Measurements from ENCODE around the gene ZNF132. TPM values are rescaled to one million over a fixed set of nuclear protein-coding genes. Genes with fewer than 3 reads are reported as not detected.
A peak's percentile ranks its signal among the peaks of the same experiment; 100 is the strongest.
"Not testable (repeated sequence)": the region's sequence is repeated elsewhere in the genome, so short reads cannot be mapped to it uniquely, and the experiment has no call there.

ZNF132 gene
- 4.0 TPM for total RNA-seq
- long read RNA-seq, partial matches to known transcripts, result 0 of 3 reads
- long read RNA-seq, other reads (novel, unspliced or antisense), result 0 of 3 reads

DNA sequence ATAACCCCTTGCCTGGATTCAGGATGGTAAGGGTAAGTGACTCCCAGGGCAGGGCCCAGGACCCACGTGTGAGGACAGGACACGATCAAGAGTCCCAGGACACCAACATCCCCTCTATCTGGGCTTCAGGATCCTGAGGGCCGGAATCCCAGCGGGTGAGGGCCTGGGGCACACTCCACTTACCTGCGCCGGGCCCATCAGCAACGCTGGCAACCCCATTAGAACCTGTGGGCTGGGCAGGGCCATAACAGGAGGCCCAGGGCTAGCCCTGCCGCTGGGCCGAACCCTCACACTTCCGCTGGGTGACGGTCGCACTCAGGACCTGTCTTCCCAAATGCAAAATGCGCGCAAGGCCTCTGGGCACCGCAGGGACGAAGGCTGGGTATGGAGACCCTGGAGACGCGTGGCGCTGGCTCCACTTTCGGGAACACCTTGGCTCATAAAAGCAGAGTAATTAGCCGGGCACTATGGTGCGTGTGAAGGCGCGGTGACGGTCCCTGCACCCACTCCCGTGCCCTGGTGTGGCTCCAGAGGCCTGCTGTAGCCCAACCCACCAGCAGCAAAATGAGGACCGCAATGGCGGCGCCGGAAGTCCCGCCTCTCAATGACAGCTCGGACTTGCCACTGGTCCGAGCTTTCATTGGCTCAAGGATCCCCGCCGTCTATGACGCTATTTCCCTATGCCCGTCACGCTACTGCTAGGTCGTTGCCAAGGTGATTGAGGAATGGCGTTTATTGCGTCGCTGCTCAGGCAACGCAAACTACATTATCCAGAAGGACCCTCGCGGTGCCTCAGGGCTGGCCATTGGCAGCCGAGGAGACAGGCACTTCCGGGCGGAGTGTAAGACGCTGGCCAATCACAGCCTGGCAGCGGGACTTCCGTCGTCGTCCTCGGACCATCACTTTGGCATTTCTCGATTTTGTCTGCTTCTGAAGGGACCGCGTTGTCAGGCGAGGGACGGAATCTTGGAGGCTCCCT, at the start of gene ZNF132:
TSS of gene ZNF132 (minus strand) at position 578 of the 979 bp plus-strand sequence. CDS start at position 246, 332 bp downstream.
- peak; percentile 96 for DNase-seq (ENCODE audit: low spot score)

DNA sequence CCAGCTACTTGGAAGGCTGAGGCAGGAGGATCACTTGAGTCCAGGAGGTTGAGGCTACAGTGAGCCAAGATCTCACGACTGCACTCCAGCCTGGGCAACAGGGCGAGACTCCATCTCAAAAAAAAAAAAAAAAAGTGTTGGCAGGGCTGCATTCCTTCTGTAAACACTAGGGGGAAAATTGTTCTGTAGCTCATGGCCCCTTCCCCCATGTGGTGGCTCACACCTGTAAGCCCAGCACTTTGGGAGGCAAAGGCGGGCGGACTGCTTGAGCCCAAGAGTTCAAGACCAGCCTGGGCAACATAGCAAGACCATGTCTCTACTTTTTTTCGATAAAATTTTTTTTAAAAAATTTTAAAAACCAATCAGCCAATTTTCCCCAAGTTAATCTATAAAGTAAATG, 44.4 kb upstream of the ZNF132 start:
- DNase-seq (ENCODE audit: low spot score), result not testable (repeated sequence)

DNA sequence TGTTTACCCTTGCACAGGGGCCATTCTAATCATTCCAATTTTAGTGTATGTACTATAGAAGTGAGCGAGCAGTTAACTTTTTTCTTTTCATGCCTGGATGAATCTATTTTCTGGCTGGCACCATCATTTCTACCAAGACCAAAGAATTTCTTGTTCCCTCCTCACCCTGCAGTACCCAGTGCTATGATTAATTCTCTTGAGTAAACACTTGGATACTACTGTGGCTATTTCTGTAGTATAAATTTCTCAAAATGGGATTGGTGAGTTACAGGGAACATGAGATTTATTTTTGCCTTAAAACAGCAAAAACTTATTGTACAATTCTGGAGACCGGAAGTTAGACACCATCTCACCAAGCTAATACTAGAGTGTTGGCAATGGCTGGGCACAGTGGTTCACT, 43.8 kb upstream of the ZNF132 start:
- DNase-seq (ENCODE audit: low spot score), result no peak

DNA sequence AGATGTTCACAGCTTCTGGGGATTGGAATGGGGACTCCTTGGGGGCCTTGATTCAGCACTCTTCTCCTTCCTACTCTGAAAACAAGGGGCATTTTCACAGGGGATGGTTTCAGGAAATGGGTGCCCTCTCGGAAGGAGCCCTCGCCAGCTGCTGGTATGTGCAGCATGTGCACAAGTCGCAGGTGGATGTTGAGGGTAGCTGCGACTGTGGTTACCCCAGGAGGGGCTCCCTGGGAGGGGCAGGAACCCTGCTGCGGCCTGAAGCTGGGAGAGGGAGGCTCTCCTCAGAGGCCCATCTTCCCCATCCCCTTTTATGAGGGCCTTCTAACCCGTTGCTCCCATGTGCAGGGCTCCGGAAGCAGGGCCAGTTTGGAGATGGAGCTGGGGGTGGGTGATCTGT, 42.4 kb upstream of the ZNF132 start:
- no peak for DNase-seq (ENCODE audit: low spot score)

DNA sequence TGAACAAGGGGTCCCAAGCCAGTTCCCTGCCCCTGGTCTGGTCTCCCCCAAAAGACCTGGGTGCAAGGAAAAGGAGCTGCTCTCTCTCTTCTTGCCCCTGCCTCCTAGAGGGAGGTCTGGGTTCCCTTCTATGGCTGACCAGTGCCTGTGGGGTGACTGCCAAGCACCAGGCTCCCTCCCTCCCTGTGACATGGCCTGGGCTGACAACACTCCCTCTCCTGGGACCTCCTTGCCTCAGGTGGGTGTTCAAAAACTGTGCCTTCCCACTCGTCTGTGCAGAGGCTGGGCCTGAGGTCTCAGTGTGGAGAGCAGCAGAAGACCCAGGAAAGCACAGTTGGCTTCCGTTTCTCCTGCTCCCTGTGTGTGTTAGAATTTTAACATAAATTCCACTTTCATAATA, 40.9 kb upstream of the ZNF132 start:
- DNase-seq (ENCODE audit: low spot score), result no peak

DNA sequence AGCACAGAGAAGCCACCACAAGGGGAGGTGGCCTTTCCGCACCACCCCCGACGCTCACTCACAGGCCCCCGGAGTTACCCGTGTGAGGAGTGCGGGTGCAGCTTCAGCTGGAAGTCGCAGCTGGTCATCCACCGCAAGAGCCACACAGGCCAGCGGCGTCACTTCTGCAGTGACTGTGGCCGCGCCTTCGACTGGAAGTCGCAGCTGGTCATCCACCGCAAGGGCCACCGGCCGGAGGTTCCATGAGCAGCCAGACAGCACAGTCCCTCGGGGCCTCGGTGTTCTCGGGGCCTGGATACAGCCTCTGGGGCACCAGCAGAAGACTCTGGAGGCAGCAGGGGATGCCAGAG, 40.5 kb upstream of the ZNF132 start:
- no peak for DNase-seq (ENCODE audit: low spot score)

DNA sequence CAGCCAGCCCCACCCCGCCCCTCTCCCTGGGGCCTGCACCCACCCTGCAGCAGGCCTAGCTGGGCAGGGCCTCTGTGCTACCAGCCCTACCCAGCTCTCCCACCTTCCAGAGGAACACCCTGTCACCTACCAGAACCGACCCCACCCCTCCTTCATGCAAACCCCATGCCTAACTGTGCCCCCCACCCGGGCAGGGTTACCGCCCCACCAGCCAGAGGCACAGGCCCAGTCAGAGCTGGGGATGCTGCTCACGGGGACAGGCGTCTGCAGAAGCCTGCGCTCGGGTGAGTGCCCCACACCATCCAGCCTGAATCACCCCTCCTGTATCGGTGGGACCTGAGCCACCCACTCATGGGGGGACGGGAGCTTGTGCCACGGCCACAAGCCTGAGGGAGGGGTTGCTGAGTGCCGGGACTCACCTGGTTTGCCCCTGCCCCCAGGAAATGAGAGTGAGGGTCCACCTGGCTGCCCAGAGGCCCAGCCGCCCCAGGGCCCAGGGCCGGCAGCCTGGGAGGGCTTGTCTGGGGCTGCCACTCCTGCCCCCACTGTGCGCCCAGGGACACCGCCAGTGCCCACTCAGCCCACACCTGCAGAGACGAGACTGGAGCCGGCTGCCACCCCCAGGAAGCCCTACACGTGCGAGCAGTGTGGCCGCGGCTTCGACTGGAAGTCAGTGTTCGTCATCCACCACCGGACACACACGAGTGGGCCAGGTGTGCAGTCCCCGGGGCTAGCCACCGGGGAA, 40.0 kb upstream of the ZNF132 start:
- no peak for DNase-seq (ENCODE audit: low spot score)

DNA sequence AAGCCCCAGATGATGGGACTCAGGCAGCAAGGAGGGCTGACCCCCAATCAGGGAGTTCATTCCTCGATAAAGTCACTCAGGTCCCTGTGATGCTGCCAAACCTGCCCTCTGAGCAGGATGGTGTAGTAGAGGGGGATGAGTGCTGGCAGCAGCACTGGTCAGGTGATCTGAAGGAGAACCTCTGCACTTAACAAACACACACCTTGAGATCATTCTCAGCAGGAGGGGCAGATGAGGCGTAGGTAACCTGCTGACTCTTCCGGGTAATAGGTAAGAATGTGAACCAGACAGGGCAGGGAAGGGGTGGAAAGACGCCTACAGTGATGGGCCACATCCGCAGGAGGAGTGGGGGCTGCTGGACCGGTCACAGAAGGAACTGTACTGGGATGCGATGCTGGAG, 39.4 kb upstream of the ZNF132 start:
- DNase-seq (ENCODE audit: low spot score), result no peak

DNA sequence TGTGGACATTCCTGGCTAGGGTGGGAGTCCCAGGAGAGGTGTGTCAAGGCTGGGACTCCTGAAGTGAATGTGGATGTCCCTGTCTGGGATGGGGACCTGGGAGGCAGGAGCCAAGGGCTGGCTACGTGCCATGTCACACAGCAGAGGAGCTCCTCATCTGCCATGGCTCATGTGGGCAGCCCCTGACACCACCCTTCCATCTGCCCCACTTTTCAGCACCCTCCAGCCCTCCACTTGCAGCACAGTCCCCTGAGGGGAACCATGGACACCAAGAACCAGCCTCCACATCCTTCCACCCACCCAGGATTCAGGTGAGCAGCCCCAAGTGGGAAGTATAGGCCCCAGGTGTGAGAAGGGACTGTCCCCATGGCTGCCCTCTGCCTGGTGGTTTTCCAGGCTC, 37.9 kb upstream of the ZNF132 start:
- DNase-seq (ENCODE audit: low spot score), result no peak

DNA sequence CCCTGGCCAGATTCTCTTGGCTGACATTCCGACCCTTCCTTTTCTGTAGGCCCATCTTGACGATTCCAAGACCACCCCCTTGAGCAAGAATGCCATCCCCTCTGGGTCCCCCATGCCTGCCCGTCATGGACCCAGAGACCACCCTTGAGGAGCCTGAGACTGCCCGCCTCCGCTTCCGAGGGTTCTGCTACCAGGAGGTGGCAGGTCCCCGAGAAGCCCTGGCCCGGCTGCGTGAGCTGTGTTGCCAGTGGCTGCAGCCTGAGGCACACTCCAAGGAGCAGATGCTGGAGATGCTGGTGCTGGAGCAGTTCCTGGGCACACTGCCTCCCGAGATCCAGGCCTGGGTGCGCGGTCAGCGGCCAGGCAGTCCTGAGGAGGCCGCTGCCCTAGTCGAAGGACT, 37.2 kb upstream of the ZNF132 start:
- DNase-seq (ENCODE audit: low spot score), result no peak

DNA sequence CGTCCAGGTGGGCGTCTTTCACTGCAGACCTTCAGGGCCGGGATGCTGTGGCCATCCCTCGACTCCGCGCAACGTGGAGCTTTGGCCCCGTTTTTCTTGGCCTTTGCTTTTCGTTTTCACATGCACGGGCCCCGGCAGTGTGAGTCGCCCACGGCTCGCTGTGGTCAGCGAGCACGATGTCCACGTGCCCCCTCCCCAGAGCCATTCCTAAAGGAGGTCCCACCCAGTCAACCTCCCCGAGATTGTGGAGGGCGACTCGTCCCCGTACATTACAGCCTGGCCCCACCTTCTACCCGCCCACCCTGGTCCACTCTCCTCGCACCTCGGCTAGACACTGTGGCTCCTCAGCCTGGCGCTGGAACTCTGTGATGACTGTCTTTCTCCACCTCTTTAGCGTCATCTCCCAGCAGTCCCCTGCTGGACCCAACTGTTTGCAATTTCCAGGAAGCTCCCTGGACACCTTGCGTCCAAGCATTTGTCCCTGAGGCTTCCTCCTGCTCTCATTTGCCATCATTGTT, 36.6 kb upstream of the ZNF132 start:
- no peak for DNase-seq (ENCODE audit: low spot score)

DNA sequence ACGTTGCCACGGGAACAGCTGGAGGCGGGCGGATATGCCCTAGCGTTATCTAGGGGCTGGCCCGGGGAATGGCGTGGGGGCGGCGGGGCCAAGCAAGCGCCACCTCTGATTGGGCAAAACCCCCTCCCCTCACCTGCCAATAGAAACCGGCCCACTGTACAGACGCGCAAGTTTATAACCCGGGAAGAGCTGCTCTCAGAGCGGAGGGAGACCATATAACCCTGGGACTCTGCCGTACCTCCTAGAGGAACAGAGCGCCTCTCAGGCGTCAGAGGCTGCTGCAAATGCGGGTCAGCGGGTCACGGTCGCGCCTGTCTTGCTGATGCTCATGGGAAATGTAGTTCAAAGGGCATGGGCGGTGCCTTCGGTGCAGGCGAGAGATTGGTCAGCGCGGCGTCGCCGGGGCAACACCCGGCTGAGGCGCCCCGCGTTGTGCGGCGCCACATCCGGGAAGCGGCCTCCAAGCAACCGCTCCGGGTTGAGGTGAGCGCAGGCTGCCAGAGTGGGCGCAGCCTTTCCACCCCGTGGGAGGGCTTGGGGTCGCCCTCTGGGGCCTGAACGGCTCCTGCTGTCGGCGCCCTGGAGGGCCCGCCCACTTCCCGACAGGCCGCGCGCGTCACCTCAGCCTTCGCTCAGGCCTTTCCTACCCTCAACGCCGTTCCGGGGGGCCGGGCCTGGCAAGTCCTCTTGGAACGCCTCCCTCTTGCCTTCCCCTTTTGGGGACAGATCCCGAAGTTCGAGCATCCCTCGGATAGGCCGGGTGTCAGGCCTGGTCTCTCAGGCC, 36.0 kb upstream of the ZNF132 start, which contains the start of gene ZNF446:
TSS of gene ZNF446 (plus strand) at position 639 of the 784 bp plus-strand sequence. CDS start 867 bp downstream, outside the sequence.
- DNase-seq (ENCODE audit: low spot score), result peak; percentile 98

DNA sequence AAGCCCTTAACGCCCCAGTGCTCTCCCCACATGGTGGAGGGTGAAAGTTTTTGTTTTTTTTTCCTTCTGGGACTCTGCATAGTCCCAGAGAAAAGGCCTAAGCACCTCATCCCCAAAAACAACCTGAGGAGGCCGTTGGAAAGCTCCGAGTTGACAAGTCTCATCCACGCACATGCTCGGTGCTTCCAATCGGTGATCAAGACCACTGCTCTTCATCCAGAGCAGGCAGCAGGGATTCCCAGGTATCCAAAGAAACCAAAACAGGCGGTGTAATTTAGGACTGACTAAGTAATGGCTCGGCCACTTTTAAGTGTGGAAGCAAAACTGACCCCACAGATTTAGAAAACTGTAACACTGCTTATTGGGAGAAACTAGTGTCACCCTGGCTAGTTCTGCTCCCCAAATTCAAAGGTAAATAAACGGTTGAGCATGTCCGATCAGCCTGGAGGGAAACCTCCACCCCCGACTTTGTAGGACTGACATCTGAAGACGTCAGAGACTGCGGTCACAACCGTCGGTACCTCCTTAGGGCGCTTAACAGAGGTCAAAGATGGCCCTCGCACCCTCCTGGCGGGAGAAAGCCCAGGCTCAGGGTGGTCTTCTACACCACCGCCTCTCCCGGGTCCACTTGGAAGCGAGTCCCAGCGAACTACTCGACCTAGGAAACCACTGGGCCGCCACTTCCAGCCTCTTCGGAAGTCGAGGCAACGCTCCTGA, 35.2 kb upstream of the ZNF132 start:
- no peak for DNase-seq (ENCODE audit: low spot score)

DNA sequence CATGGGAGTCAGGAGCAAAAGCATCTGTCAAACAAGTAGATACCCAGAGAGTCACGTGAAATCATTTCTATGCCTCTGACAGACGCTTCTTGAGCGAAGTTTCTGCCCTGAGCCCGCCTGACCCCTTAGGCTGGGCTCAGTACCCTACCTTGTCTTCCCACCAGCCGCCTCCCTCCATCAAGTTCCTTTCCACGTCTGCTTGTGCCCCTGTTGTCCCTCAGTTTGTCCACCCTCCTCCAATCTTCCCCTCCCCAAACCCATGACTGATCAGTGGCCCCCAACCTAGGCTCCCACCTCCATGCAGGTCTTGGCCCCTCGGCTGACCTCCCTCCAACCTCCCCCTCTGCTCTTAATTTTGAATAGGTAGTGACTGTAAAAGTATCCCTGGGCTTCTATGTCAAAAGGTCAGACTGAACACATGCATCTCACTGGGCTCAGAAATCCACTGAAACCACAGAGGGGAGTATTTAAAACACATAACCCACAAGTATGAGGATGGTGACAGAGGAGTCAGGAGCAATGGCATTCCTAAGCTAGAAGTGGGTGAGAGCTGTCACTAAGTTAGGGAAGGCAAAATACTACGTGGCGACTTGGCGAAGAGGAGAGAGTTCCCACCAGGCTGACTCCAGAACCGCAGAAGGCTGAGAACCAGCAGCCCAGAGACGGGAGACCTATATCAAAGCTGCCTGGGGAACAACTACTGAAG, 34.5 kb upstream of the ZNF132 start:
- no peak for DNase-seq (ENCODE audit: low spot score)

DNA sequence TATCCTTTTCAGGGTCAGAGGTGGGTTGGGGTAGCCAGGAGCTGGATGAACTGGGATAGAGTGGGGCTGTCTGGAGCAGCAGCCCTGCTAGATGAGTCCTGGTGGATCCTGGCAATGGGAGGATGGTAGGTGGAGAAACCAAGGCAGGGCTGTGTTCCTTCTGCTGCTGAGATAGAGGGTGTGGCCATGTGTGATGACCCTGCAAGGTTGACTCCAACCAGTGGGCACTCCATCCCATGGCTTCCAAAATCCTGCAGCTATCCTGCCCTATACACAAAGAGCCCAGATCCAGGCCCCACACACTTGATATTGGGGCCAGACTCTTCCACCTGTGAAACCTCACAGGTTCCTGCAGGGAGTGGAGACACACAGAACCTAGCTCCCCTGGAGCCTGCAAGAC, 33.8 kb upstream of the ZNF132 start:
- no peak for DNase-seq (ENCODE audit: low spot score)

DNA sequence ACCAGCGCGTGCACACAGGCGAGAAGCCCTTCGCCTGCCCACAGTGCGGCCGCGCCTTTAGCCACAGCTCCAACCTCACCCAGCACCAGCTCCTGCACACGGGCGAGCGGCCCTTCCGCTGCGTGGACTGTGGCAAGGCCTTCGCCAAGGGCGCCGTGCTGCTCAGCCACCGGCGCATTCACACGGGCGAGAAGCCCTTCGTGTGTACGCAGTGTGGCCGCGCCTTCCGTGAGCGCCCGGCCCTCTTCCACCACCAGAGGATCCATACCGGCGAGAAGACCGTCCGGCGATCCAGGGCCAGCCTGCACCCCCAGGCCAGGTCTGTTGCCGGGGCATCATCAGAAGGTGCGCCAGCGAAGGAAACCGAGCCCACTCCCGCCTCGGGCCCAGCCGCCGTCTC, 31.8 kb upstream of the ZNF132 start:
- no peak for DNase-seq (ENCODE audit: low spot score)

DNA sequence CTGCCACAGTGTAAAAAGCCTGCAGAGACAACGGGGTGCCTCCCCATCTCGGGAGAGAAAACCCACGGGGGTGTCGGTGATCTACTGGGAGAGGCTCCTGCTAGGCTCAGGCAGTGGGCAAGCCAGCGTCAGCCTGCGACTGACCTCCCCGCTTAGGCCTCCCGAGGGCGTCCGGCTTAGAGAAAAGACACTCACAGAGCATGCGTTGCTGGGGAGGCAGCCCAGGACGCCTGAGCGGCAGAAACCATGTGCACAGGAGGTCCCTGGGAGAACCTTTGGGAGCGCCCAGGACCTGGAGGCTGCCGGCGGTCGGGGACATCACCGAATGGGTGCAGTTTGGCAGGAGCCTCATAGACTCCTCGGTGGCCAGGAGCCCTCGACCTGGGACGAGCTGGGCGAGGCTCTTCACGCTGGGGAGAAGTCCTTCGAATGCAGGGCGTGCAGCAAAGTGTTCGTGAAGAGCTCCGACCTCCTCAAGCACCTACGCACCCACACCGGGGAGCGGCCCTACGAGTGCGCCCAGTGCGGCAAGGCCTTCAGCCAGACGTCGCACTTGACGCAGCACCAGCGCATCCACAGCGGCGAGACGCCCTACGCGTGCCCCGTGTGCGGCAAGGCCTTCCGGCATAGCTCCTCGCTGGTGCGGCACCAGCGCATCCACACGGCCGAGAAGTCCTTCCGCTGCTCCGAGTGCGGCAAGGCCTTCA, 31.0 kb upstream of the ZNF132 start:
- not testable (repeated sequence) for DNase-seq (ENCODE audit: low spot score)

DNA sequence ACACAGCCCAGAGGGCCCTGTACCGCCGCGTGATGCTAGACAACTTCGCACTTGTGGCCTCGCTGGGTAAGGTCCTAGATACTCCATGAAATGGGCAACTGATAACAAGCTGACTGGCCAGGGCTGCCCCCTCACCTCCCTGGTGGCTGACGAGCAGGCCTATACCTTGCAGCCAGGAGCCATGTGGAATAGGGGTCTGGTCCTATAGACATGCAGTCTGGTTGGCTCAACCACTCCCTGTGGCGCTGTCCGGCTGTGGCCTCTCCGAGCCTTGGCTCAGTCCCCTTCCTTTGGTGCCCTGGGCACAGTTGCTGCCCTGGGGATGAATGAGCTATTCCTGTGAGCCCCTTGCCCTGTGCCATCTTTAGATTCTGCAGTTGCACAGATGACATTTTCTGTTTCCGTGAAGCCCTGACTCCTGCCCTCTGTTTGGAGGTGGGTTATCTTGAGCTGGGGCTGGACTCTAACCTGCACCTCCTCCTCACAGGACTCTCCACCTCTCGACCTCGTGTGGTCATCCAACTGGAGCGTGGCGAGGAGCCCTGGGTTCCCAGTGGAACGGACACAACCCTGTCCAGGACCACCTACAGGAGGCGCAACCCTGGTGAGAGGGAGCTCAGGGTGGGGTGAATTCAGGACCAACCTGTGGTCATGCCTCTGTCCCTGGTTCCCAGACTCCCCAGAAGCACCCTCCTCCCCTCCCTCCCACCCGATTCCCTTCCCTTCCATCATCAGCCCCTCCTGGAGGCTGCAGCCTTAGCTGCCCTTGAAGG, 29.5 kb upstream of the ZNF132 start:
- DNase-seq (ENCODE audit: low spot score), result no peak
